ENCODE results near the gene ZFYVE1. TPM values are rescaled to one million over a fixed set of nuclear protein-coding genes. Genes with fewer than 3 reads are reported as not detected.

The ZFYVE1 gene
- total RNA-seq, 1 donor from 2014 or later, result 14.3 TPM

DNA sequence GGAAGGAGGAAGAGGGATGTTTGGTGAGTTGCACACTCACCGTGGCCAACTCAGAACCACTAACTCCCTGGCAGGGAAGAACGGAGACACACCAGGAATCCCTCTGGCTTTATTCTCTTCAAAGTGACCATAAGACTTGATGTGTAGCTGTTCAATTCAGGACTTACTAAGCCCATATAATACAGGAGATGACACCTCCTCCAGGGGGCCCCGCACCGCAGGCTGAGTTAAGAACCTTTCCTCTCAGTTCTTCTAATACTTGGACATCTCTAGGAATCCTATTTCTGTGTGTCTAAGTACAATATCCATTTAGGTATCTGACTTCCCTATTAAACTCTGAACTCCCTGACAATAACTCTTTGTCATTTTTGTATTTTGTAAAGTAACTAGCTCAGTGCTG lies 51.1 kb downstream of the ZFYVE1 start:
- Histone ChIP-seq H3K4me3 (no peak overlapping the region), H3K4me2 (no peak overlapping the region), H2AFZ (replicated peaks) (no peak overlapping the region), H3K27ac (no peak overlapping the region), H3K79me2 (ENCODE audit: low read depth) (no peaks in the 10 kb centered on the region), H3K4me1 (no peaks in the 10 kb centered on the region), H3K9me3 (ENCODE audit: low read depth) (no peaks in the 10 kb centered on the region), H3K9ac (no peak overlapping the region), H3K36me3 (no peaks in the 10 kb centered on the region), H3K27me3 (no peaks in the 10 kb centered on the region), H3F3A (ENCODE audit: low read depth) (no peaks in the 10 kb centered on the region), H4K20me1 (ENCODE audit: low read depth) (no peaks in the 10 kb centered on the region)
- Mint-ChIP-seq H3K27ac (no peak overlapping the region), H3K9me3 (no peaks in the 10 kb centered on the region), H3K4me3 (no peak overlapping the region), H3K36me3 (peaks cover 25% of the 10 kb centered on the region), H3K27me3 (ENCODE audit: insufficient read depth, low read depth) (peaks cover 2% of the 10 kb centered on the region), H3K4me1 (peaks cover 5% of the 10 kb centered on the region)
- TF ChIP-seq, protein P1, sequence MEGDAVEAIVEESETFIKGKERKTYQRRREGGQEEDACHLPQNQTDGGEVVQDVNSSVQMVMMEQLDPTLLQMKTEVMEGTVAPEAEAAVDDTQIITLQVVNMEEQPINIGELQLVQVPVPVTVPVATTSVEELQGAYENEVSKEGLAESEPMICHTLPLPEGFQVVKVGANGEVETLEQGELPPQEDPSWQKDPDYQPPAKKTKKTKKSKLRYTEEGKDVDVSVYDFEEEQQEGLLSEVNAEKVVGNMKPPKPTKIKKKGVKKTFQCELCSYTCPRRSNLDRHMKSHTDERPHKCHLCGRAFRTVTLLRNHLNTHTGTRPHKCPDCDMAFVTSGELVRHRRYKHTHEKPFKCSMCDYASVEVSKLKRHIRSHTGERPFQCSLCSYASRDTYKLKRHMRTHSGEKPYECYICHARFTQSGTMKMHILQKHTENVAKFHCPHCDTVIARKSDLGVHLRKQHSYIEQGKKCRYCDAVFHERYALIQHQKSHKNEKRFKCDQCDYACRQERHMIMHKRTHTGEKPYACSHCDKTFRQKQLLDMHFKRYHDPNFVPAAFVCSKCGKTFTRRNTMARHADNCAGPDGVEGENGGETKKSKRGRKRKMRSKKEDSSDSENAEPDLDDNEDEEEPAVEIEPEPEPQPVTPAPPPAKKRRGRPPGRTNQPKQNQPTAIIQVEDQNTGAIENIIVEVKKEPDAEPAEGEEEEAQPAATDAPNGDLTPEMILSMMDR (IDR thresholded peaks at IDR 0.05), result peak; percentile 35
- TF ChIP-seq EZH2phosphoT487 (IDR thresholded peaks at IDR 0.05) (no peak), EZH2 (IDR thresholded peaks at IDR 0.05) (no peak)
- peak; percentile 18 for DNase-seq (ENCODE audit: low spot score)

DNA sequence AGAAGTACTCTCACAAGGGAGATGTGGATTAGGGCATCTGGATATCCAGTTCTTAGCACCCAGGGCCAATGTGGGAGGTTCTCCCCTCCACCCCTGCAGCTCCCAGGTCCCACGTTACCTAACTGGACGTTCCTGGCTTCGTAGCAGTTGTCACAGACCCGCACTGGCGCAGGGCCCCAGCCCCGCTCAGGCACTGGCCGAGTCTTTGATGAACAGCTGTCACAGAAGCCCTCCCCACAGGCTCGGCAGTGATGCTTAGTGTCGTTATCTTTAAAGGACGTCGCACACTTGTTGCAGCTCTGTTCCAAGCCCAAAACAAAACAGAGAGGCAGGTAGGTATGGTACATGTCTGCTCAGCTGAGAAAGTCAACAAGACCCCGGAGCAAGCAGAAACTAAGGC lies 52.2 kb downstream of the ZFYVE1 start:
- H3K9ac ChIP-seq, result no peak overlapping the region
- no peaks in the 10 kb centered on the region for H4K20me1 ChIP-seq (ENCODE audit: low read depth)
- H3F3A ChIP-seq (ENCODE audit: low read depth), result no peaks in the 10 kb centered on the region
- Mint-ChIP-seq H3K9me3 (no peaks in the 10 kb centered on the region), H3K27ac (no peak overlapping the region), H3K4me1 (peaks cover 2% of the 10 kb centered on the region), H3K4me3 (no peak overlapping the region), H3K27me3 (ENCODE audit: insufficient read depth, low read depth) (peaks cover 4% of the 10 kb centered on the region), H3K36me3 (peaks cover 23% of the 10 kb centered on the region)
- no peaks in the 10 kb centered on the region for H3K4me1 ChIP-seq
- H2AFZ ChIP-seq (replicated peaks), result no peak overlapping the region
- H3K9me3 ChIP-seq (ENCODE audit: low read depth), result no peaks in the 10 kb centered on the region
- H3K36me3 ChIP-seq, result no peaks in the 10 kb centered on the region
- no peak overlapping the region for H3K27ac ChIP-seq
- H3K4me2 ChIP-seq, result no peak overlapping the region
- H3K4me3 ChIP-seq, result no peak overlapping the region
- TF ChIP-seq EZH2phosphoT487 (IDR thresholded peaks at IDR 0.05) (no peak), EZH2 (IDR thresholded peaks at IDR 0.05) (no peak)
- TF ChIP-seq, protein P1 (IDR thresholded peaks at IDR 0.05), result no peak
- no peaks in the 10 kb centered on the region for H3K27me3 ChIP-seq
- no peaks in the 10 kb centered on the region for H3K79me2 ChIP-seq (ENCODE audit: low read depth)
- DNase-seq (ENCODE audit: low spot score), result no peak

DNA sequence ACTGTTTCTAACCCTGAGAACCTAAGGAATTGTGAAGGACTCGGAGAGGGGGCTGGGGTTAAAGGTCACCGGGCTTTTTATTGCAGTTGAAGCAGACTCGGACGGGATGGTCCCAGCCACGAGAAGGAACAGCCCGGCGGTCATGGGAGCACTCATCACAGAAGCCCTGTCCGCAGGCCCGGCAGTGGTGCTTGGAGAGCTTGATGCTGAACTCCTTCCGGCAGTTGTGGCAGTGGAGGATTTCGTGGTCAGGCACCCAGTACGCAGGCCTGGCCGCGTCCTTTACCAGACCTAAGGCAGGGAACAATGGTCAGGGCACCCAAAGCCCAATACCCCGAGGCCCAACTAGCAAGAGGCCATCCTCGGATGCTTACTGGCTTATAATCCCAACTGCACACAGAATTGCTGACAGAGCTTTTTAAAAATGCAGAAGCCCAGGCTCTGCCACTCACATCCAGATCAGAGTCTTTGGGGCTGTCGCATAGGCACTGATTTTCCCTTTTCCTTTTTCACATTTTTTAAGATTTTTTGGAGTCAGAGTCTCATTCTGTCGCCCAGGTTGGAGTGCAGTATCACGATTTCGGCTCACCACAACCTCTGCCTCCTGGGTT lies 56.0 kb downstream of the ZFYVE1 start:
- peaks cover 2% of the 10 kb centered on the region for H3K27me3 Mint-ChIP-seq (ENCODE audit: insufficient read depth, low read depth)
- no peaks in the 10 kb centered on the region for H3K79me2 ChIP-seq (ENCODE audit: low read depth)
- H3K27ac ChIP-seq, result no peak overlapping the region
- no peak overlapping the region for H3K4me2 ChIP-seq
- H3K36me3 ChIP-seq, result no peaks in the 10 kb centered on the region
- no peak overlapping the region for H3K27ac Mint-ChIP-seq
- H3K4me3 ChIP-seq, result no peak overlapping the region
- no peaks in the 10 kb centered on the region for H3K4me1 ChIP-seq
- peaks cover 6% of the 10 kb centered on the region for H3K4me1 Mint-ChIP-seq
- H2AFZ ChIP-seq (replicated peaks), result no peak overlapping the region
- no peaks in the 10 kb centered on the region for H4K20me1 ChIP-seq (ENCODE audit: low read depth)
- H3K4me3 Mint-ChIP-seq, result no peak overlapping the region
- H3F3A ChIP-seq (ENCODE audit: low read depth), result no peaks in the 10 kb centered on the region
- H3K36me3 Mint-ChIP-seq, result peaks cover 22% of the 10 kb centered on the region
- TF ChIP-seq EZH2phosphoT487 (IDR thresholded peaks at IDR 0.05) (no peak), EZH2 (IDR thresholded peaks at IDR 0.05) (no peak)
- TF ChIP-seq, protein P1 (IDR thresholded peaks at IDR 0.05), result no peak
- H3K9me3 ChIP-seq (ENCODE audit: low read depth), result no peaks in the 10 kb centered on the region
- no peak overlapping the region for H3K9ac ChIP-seq
- DNase-seq (ENCODE audit: low spot score), result no peak
- H3K27me3 ChIP-seq, result no peaks in the 10 kb centered on the region
- no peaks in the 10 kb centered on the region for H3K9me3 Mint-ChIP-seq
